OCI-LY3 (cell line): ENCODE measurements around the gene HTT.

Experiments used
- H2AFZ ChIP-seq: fragments of 200-600, 300-600 bp; shearing (Covaris generic); 2 replicates; pipeline ENCODE4 v1.6.0; 2014; ENCODE audit warnings: antibody characterized with exemption, low read depth, low read length
- H3K27ac ChIP-seq: fragments of 200-600, 300-600 bp; sonication (generic); 2 replicates; pipeline ENCODE4 v1.5.1; 2014; ENCODE audit warnings: mild to moderate bottlenecking, low read length, moderate library complexity, mixed read lengths
- H3K27me3 ChIP-seq: fragments of 200-600, 300-600 bp; sonication (generic); 2 replicates; pipeline ENCODE4 v1.6.1; 2014; ENCODE audit warnings: low read depth, low read length, mixed read lengths
- H3K36me3 ChIP-seq: fragments of 200-600, 300-600 bp; sonication (generic); replicated peaks from 2 replicates; pipeline ENCODE3; 2014; ENCODE audit warnings: low read depth, low read length, mixed read lengths
- H3K4me1 ChIP-seq: fragments of 300-600, 200-600 bp; sonication (generic); 2 replicates; pipeline ENCODE4 v1.6.1; 2014; ENCODE audit warnings: low read length, mixed read lengths
- H3K4me2 ChIP-seq: fragments of 200-600, 300-600 bp; sonication (generic); 2 replicates; pipeline ENCODE4 v1.6.1; 2014; ENCODE audit warnings: low read length, mixed read lengths
- H3K4me3 ChIP-seq: fragments of 300-600, 200-600 bp; sonication (generic); 2 replicates; pipeline ENCODE4 v1.5.1; 2014; ENCODE audit warnings: antibody characterized with exemption, mild to moderate bottlenecking, low read length, moderate library complexity
- H3K79me2 ChIP-seq: fragments of 300-600, 200-600 bp; shearing (Covaris generic); 2 replicates; pipeline ENCODE4 v1.6.1; 2014; ENCODE audit warnings: mild to moderate bottlenecking, low read length, mixed read lengths
- H3K9ac ChIP-seq: fragments of 300-600, 200-600 bp; shearing (Covaris generic); 2 replicates; pipeline ENCODE4 v1.6.0; 2014; ENCODE audit warnings: mild to moderate bottlenecking, low read length, moderate library complexity
- H3K9me3 ChIP-seq: fragments of 200-600, 300-600 bp; shearing (Covaris generic); 2 replicates; pipeline ENCODE4 v1.6.1; 2014; ENCODE audit warnings: low read length, mixed read lengths; ENCODE audit not compliant: insufficient read depth
- H4K20me1 ChIP-seq: fragments of 200-600, 300-600 bp; sonication (generic); 2 replicates; pipeline ENCODE4 v1.6.1; 2016; ENCODE audit warnings: low read length, mixed read lengths; ENCODE audit not compliant: insufficient read depth
- EZH2phosphoT487 ChIP-seq: fragments of 200-600 bp; shearing (Covaris generic); IDR thresholded peaks from 2 replicates; pipeline ENCODE4 v1.6.1; 2018; ENCODE audit warnings: antibody characterized with exemption, mixed run types, low read depth
- TF ChIP-seq, protein P1 (sequence below): fragments of 200-600, 300-600 bp; sonication (generic); IDR thresholded peaks from 2 replicates; pipeline ENCODE4 v1.5.1; 2014; ENCODE audit warnings: antibody characterized with exemption, low read length, low read depth

Gene HTT

DNA sequence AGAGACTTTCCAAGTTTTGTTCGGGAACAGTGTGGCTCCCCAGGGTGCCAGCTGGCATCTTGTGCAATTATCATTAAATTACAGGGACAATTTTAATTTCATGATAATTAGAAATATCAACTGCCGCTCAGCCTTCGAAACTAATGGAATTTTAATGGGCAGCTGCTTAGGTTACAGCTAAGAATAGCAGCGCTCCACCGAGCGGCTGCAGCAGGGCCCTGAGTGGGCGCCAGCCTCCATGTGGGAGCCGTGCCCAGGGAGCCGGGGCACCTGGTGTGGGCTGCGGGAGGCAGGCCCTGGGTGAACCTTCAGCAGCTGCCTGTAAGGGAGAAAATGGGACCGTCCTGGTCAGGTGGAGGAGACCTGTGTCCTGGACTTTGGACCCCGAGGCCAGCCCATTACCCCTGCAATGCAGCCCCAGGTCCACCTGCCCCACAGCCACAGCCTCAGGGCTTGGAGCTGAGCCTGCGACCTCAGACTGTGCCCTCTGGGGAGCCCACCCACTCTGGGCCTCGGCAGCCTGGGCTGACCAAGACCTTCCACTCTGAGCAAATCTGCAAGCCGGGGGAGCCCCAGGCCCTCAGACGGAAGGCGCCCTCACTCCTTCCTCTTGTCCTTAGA lies 195.6 kb downstream of the HTT start:
- no peak overlapping the region for H3K9ac ChIP-seq
- H3K4me1 ChIP-seq, result peaks cover 4% of the 10 kb centered on the region; the same call in 1 of the 2 replicates
- no peaks in the 10 kb centered on the region for H3K9me3 ChIP-seq
- H3K79me2 ChIP-seq, result no peaks in the 10 kb centered on the region
- TF ChIP-seq, protein P1, sequence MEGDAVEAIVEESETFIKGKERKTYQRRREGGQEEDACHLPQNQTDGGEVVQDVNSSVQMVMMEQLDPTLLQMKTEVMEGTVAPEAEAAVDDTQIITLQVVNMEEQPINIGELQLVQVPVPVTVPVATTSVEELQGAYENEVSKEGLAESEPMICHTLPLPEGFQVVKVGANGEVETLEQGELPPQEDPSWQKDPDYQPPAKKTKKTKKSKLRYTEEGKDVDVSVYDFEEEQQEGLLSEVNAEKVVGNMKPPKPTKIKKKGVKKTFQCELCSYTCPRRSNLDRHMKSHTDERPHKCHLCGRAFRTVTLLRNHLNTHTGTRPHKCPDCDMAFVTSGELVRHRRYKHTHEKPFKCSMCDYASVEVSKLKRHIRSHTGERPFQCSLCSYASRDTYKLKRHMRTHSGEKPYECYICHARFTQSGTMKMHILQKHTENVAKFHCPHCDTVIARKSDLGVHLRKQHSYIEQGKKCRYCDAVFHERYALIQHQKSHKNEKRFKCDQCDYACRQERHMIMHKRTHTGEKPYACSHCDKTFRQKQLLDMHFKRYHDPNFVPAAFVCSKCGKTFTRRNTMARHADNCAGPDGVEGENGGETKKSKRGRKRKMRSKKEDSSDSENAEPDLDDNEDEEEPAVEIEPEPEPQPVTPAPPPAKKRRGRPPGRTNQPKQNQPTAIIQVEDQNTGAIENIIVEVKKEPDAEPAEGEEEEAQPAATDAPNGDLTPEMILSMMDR, result no peak
- TF ChIP-seq EZH2phosphoT487, result no peak
- no peak overlapping the region for H3K27ac ChIP-seq
- no peak overlapping the region for H3K4me2 ChIP-seq
- H3K36me3 ChIP-seq, result no peaks in the 10 kb centered on the region
- no peaks in the 10 kb centered on the region for H4K20me1 ChIP-seq
- H2AFZ ChIP-seq, result no peak overlapping the region
- H3K4me3 ChIP-seq, result no peak overlapping the region
- H3K27me3 ChIP-seq, result no peaks in the 10 kb centered on the region

GRCh38 chr4:3271131-3271530 lies 196.7 kb downstream of the HTT start:
- H3K4me1 ChIP-seq, result peaks cover 4% of the 10 kb centered on the region; the same call in 1 of the 2 replicates

DNA sequence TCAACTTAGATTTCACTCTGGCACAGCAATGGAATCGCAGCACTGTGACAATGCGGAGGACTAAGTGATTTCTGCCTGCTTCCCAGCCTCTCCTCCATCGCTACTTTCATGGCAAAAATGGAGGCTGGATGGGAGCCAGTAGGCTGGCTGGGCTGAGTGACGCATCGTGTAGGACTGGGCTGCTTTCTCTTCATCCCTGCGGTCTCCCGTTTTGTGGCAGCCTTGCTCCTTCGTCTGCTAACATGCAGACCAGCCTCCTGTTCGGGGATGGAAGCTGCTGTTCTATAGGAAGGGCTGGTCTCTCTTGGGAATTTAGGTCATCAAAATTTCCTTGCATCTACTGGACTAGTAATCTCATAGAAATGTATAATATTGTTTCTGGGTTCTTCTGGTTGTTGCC lies 202.5 kb downstream of the HTT start:
- Histone ChIP-seq H3K79me2 (no peaks in the 10 kb centered on the region), H3K4me1 (peaks cover 4% of the 10 kb centered on the region; the same call in 1 of the 2 replicates), H3K36me3 (no peaks in the 10 kb centered on the region), H3K27me3 (no peaks in the 10 kb centered on the region), H3K4me3 (no peak overlapping the region), H4K20me1 (no peaks in the 10 kb centered on the region), H2AFZ (no peak overlapping the region), H3K9me3 (peaks cover 7% of the 10 kb centered on the region), H3K4me2 (no peak overlapping the region), H3K27ac (no peak overlapping the region), H3K9ac (no peak overlapping the region)
- TF ChIP-seq, protein P1, result no peak
- no peak for TF ChIP-seq EZH2phosphoT487

More at GRCh38 chr4:3271131-3271530, 196.7 kb downstream of the HTT start:
- TF ChIP-seq, protein P1, result no peak
- TF ChIP-seq EZH2phosphoT487, result no peak
- H4K20me1 ChIP-seq, result no peaks in the 10 kb centered on the region
- no peak overlapping the region for H3K4me2 ChIP-seq
- no peak overlapping the region for H3K4me3 ChIP-seq
- H3K79me2 ChIP-seq, result no peaks in the 10 kb centered on the region
- no peak overlapping the region for H3K27ac ChIP-seq
- H2AFZ ChIP-seq, result no peak overlapping the region
- H3K27me3 ChIP-seq, result no peaks in the 10 kb centered on the region
- no peaks in the 10 kb centered on the region for H3K9me3 ChIP-seq
- no peaks in the 10 kb centered on the region for H3K36me3 ChIP-seq
- no peak overlapping the region for H3K9ac ChIP-seq

DNA sequence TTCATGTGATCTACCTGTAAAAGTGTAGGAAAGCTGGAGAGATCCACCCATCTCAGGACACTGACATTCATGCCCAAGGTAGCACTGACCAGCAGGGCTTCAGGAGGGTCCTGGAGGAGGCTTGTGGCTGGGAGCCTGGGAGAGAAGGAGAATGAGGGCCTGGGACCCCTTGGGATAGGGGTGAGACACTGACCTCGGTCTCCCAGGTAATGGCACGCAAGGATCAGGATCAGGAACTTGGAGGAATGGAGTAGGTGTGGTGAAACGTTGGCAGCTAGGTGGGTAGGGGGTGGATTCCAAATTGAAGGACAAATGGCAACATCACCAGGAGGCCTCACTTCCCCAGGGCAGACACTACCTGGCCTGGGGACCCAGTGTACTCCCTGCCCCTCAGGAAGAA lies 206.0 kb downstream of the HTT start:
- Histone ChIP-seq H3K4me2 (no peak overlapping the region), H3K4me1 (peaks cover under 1% of the 10 kb centered on the region), H3K27ac (no peak overlapping the region), H3K9ac (no peak overlapping the region), H3K79me2 (no peaks in the 10 kb centered on the region), H4K20me1 (no peaks in the 10 kb centered on the region), H3K27me3 (no peaks in the 10 kb centered on the region), H3K4me3 (no peak overlapping the region), H3K9me3 (peaks cover 7% of the 10 kb centered on the region), H2AFZ (no peak overlapping the region), H3K36me3 (no peaks in the 10 kb centered on the region)
- TF ChIP-seq EZH2phosphoT487, result no peak
- TF ChIP-seq, protein P1, result no peak
